ENCODE data around the gene GSTO2.

The GSTO2 gene

DNA sequence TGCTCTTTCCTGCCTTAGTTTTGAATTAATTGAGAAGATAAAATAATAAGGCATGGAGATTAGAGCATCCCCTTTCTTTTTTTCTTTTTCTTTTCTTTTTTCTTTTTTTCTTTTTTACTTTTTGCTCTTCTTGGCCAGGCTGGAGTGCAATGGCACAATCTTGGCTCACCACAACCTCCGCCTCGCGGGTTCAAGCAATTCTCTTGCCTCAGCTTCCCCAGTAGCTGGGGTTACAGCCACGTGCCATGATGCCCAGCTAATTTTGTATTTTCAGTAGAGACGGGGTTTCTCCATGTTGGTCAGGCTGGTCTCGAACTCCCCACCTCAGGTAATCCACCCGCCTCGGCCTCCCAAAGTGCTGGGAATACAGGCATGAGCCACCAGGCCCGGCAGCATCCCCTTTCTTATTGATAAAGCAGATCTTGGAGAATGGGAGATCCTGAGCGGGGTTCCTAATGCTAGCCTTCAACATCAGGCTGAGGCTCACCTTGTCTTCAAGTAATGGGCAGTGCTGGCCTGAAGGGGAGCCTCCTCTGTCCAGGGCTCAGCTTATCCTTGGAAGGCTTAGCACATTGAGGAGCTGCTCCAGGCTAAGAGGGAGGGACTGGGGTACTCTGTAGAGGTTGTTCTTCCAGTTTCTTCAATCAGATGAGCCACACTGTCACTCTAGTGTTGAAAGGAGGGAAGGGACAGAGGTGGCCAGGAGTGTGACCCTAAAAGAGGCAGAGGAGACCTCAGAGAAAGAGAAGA, 27.9 kb downstream of the GSTO2 start:
- no peak for TF ChIP-seq EZH2phosphoT487 (IDR thresholded peaks at IDR 0.05; ENCODE audit: borderline replicate concordance)
- no peak for TF ChIP-seq CTCF (conservative IDR thresholded peaks at IDR 0.05; ENCODE audit: low read length)
- Histone ChIP-seq H2AFZ (ENCODE audit: low read length) (no peak overlapping the region), H3F3A (ENCODE audit: low read depth) (no peaks in the 10 kb centered on the region), H3K9me2 (replicated peaks; ENCODE audit: low read depth, low read length) (no peaks in the 10 kb centered on the region), H3K4me2 (ENCODE audit: low read depth, low read length, poor library complexity, severe bottlenecking) (no peak overlapping the region), H3K4me3 (ENCODE audit: low read length, poor library complexity, severe bottlenecking) (no peak overlapping the region), H3K36me3 (ENCODE audit: insufficient read depth, low read length) (no peaks in the 10 kb centered on the region), H3K9ac (ENCODE audit: low read depth, low read length, poor library complexity, severe bottlenecking) (no peak overlapping the region), H3K27me3 (ENCODE audit: insufficient read depth, low read length, poor library complexity, severe bottlenecking) (no peaks in the 10 kb centered on the region), H3K9me3 (ENCODE audit: insufficient read depth, low read depth, low read length) (no peaks in the 10 kb centered on the region), H4K20me1 (ENCODE audit: insufficient read depth, low read length, poor library complexity, severe bottlenecking) (no peaks in the 10 kb centered on the region), H3K4me1 (ENCODE audit: insufficient read depth, low read length, poor library complexity, severe bottlenecking) (peaks cover 6% of the 10 kb centered on the region), H3K79me2 (ENCODE audit: insufficient read depth, low read length) (no peaks in the 10 kb centered on the region)

DNA sequence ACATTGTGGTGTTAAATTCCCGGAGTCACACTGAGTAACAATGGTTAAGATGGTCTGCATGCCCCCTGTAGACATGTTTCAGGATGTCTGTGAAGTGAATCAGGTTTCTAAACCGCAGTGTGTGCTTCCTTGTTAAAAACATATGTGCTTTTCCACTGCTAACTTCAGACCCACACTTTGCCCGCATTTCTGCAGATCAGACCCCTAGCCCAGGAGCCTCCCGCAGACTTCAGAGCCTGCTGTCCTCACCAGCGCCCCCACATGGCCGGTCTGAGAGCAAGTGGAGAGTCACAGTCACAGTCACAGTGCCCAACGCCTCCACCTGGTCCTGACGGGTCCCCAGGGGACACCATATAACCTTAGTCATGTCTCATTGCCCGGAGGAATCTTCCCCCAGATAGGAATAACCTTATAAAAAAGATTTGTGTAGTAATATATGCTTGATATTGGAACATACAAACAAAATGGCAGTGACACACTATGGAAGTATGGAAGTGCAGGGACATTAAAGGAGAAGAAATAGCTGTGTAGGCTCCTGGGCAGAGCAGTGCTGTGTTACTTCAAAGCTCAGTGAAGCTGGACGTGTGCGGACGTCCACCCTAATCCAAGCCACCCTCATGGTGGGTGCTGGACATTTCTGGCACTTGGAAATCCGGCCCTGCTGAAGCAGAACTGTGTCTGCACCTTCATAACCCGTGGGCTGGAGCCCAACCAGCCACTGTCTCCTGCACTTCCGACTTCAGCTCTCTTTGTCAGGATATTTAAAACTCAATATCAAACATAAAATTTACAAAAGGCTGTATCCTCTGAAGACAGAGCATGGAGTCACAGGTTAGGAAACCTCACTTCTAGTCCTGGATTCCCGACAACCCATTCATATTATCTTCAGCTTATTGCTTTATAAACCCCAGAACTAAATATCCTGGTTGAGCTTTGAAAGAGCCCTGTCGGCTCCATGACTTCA, 29.0 kb downstream of the GSTO2 start:
- peaks cover 6% of the 10 kb centered on the region for H3K4me1 ChIP-seq (ENCODE audit: insufficient read depth, low read length, poor library complexity, severe bottlenecking)
- no peak overlapping the region for H3K4me2 ChIP-seq (ENCODE audit: low read depth, low read length, poor library complexity, severe bottlenecking)
- no peaks in the 10 kb centered on the region for H3K9me2 ChIP-seq (replicated peaks; ENCODE audit: low read depth, low read length)
- TF ChIP-seq CTCF (conservative IDR thresholded peaks at IDR 0.05; ENCODE audit: low read length) = peak; percentile 83
- TF ChIP-seq EZH2phosphoT487 (IDR thresholded peaks at IDR 0.05; ENCODE audit: borderline replicate concordance) = no peak
- no peak overlapping the region for H3K4me3 ChIP-seq (ENCODE audit: low read length, poor library complexity, severe bottlenecking)
- H3K9me3 ChIP-seq (ENCODE audit: insufficient read depth, low read depth, low read length) = no peaks in the 10 kb centered on the region
- H4K20me1 ChIP-seq (ENCODE audit: insufficient read depth, low read length, poor library complexity, severe bottlenecking) = no peaks in the 10 kb centered on the region
- H2AFZ ChIP-seq (ENCODE audit: low read length) = no peak overlapping the region
- H3F3A ChIP-seq (ENCODE audit: low read depth) = no peaks in the 10 kb centered on the region
- H3K36me3 ChIP-seq (ENCODE audit: insufficient read depth, low read length) = no peaks in the 10 kb centered on the region
- H3K27me3 ChIP-seq (ENCODE audit: insufficient read depth, low read length, poor library complexity, severe bottlenecking) = no peaks in the 10 kb centered on the region
- H3K79me2 ChIP-seq (ENCODE audit: insufficient read depth, low read length) = no peaks in the 10 kb centered on the region
- no peak overlapping the region for H3K9ac ChIP-seq (ENCODE audit: low read depth, low read length, poor library complexity, severe bottlenecking)

DNA sequence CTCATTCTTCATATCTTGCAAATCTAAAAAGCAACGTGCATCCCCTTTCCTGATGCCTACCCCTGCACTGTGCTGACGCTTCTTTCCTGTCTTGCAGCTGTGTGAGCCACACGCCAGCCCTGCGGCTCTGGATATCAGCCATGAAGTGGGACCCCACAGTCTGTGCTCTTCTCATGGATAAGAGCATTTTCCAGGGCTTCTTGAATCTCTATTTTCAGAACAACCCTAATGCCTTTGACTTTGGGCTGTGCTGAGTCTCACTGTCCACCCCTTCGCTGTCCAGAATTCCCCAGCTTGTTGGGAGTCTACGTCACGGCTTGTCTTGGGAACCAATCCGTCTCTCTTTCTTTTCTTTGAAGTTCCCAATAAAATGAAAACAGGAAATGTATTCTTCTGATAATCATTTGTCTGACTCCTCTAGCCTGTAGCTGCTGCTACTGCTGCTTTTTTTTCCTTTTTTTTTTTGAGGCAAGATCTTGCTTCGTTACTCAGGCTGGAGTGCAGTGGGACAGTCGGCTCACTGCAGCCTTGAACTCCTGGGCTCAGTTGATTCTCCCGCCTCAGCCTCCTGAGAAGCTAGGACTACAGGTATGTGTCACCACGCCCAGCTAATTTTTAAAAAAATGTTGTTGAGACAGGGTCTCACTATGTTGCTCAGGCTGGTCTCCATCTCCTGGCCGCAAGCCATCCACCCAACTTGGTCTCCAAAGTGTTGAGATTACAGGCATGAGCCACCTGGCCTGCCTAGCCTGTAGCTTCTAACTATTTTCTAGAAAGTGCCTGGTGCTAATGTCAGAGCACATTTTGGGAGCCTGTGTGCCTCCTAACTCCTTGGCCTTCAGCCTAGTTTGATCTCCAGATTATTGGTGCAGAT, 30.3 kb downstream of the GSTO2 start:
- Histone ChIP-seq H3F3A (ENCODE audit: low read depth) (no peaks in the 10 kb centered on the region), H3K9me3 (ENCODE audit: insufficient read depth, low read depth, low read length) (no peaks in the 10 kb centered on the region), H3K4me3 (ENCODE audit: low read length, poor library complexity, severe bottlenecking) (no peak overlapping the region), H2AFZ (ENCODE audit: low read length) (no peak overlapping the region), H3K9ac (ENCODE audit: low read depth, low read length, poor library complexity, severe bottlenecking) (no peak overlapping the region), H3K9me2 (replicated peaks; ENCODE audit: low read depth, low read length) (no peaks in the 10 kb centered on the region), H4K20me1 (ENCODE audit: insufficient read depth, low read length, poor library complexity, severe bottlenecking) (no peaks in the 10 kb centered on the region), H3K36me3 (ENCODE audit: insufficient read depth, low read length) (no peaks in the 10 kb centered on the region), H3K4me2 (ENCODE audit: low read depth, low read length, poor library complexity, severe bottlenecking) (no peak overlapping the region), H3K79me2 (ENCODE audit: insufficient read depth, low read length) (no peaks in the 10 kb centered on the region), H3K27me3 (ENCODE audit: insufficient read depth, low read length, poor library complexity, severe bottlenecking) (no peaks in the 10 kb centered on the region), H3K4me1 (ENCODE audit: insufficient read depth, low read length, poor library complexity, severe bottlenecking) (peaks cover 6% of the 10 kb centered on the region)
- TF ChIP-seq EZH2phosphoT487 (IDR thresholded peaks at IDR 0.05; ENCODE audit: borderline replicate concordance) = no peak
- TF ChIP-seq CTCF (conservative IDR thresholded peaks at IDR 0.05; ENCODE audit: low read length) = no peak

Data from Loucy (cell line).